Mammary epithelial cell (primary cell): ENCODE data around the gene SPIRE1.

ENCODE experiments used
- EZH2 ChIP-seq: IDR thresholded peaks from 2 replicates; pipeline ENCODE4 v1.6.1; 2012; ENCODE audit warnings: low read length, inconsistent platforms, borderline replicate concordance
- TF ChIP-seq, protein P1 (sequence below), 2 donors: IDR thresholded peaks in 1 of 2; conservative IDR thresholded peaks in 1 of 2; 2 replicates each; pipeline ENCODE4 v1.5.1; 2011 to 2012; ENCODE audit warnings: inconsistent platforms in 2 of 2, low read length in 2 of 2, mild to moderate bottlenecking in 2 of 2, control low read depth in 1 of 2, low read depth in 1 of 2; ENCODE audit not compliant: insufficient read depth in 1 of 2; ENCODE audit errors: extremely low read depth in 1 of 2

DNA sequence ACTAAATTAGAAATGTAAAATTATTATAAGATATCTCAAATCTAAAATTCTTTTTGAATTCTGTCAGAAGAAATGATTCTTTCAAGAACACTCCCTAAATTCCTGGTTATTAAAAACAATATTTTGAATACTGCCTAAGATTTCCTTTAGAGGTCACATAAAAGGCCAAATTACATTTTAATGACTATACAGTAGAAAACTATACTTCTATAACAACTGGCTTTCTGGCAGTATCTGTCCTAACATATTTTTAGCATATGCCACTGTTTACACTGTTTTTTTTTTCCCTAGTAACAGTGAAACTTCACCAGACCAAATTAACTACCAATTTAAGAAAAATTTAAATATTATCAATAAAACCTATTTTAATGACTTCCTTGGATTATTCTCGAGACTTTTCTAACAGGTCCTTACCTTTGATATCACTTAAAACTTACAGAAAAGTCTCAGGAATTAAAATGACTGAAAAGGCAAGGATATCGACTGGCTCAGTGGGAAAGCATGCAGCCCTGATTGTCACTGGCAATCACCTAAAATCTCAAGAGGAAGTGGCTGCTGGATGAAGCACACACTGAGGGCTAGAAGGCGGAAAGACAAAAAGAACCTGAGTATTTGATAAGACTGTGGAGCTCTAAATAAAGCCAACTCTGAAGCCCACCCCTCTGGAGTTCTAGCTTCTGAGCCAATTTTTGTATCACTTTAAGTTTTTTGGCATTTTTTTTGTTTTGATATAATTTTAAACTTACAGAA is 59.6 kb downstream of the SPIRE1 start:
- TF ChIP-seq, protein P1, sequence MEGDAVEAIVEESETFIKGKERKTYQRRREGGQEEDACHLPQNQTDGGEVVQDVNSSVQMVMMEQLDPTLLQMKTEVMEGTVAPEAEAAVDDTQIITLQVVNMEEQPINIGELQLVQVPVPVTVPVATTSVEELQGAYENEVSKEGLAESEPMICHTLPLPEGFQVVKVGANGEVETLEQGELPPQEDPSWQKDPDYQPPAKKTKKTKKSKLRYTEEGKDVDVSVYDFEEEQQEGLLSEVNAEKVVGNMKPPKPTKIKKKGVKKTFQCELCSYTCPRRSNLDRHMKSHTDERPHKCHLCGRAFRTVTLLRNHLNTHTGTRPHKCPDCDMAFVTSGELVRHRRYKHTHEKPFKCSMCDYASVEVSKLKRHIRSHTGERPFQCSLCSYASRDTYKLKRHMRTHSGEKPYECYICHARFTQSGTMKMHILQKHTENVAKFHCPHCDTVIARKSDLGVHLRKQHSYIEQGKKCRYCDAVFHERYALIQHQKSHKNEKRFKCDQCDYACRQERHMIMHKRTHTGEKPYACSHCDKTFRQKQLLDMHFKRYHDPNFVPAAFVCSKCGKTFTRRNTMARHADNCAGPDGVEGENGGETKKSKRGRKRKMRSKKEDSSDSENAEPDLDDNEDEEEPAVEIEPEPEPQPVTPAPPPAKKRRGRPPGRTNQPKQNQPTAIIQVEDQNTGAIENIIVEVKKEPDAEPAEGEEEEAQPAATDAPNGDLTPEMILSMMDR (conservative IDR thresholded peaks at IDR 0.05 in 1 of 2, IDR thresholded peaks at IDR 0.05 in 1 of 2; ENCODE audit: extremely low read depth in 1 of 2, insufficient read depth in 1 of 2, low read depth in 1 of 2, low read length in 2 of 2), result no peak
- TF ChIP-seq EZH2, result no peak
